ENCODE results near the gene OGT. TPM values are rescaled to one million over a fixed set of nuclear protein-coding genes. Genes with fewer than 3 reads are reported as not detected.
"Not testable (repeated sequence)": the region's sequence is repeated elsewhere in the genome, so short reads cannot be mapped to it uniquely, and the experiment has no call there.

Gene OGT
- total RNA-seq, 1 donor = 200 TPM

- no peaks in the 10 kb centered on the region for H3K4me1 ChIP-seq (ENCODE audit: insufficient read depth, low read length)
- H3K9me3 ChIP-seq (ENCODE audit: low read depth, low read length) = no peaks in the 10 kb centered on the region
- H3K4me3 ChIP-seq (ENCODE audit: insufficient read depth, low read length) = no peak overlapping the region
- no peaks in the 10 kb centered on the region for H3K79me2 ChIP-seq (ENCODE audit: insufficient read depth, low read length)
- no peak overlapping the region for H3K4me2 ChIP-seq (ENCODE audit: insufficient read depth, low read length)
- no peak overlapping the region for H3K27ac ChIP-seq (ENCODE audit: low read depth, low read length)
- H4K20me1 ChIP-seq (ENCODE audit: insufficient read depth, low read length) = peaks cover 9% of the 10 kb centered on the region
- no peak for DNase-seq (ENCODE audit: insufficient read length, low spot score, missing footprints)
- no peaks in the 10 kb centered on the region for H3K27me3 ChIP-seq (ENCODE audit: insufficient read depth, low read length)
- no peak overlapping the region for H2AFZ ChIP-seq (ENCODE audit: low read length)
- no peak for TF ChIP-seq CTCF (IDR thresholded peaks at IDR 0.05; ENCODE audit: extremely low read depth, low read depth, low read length)
- peaks cover 68% of the 10 kb centered on the region for H3K36me3 ChIP-seq (ENCODE audit: insufficient read depth, low read length)
Measured at GRCh38 chrX:71563921-71564320, 31.0 kb downstream of the OGT start.

- DNase-seq (ENCODE audit: insufficient read length, low spot score, missing footprints) = no peak
- Histone ChIP-seq H3K27ac (ENCODE audit: low read depth, low read length) (no peak overlapping the region), H3K4me1 (ENCODE audit: insufficient read depth, low read length) (no peaks in the 10 kb centered on the region), H2AFZ (ENCODE audit: low read length) (no peak overlapping the region), H3K4me3 (ENCODE audit: insufficient read depth, low read length) (no peak overlapping the region), H3K79me2 (ENCODE audit: insufficient read depth, low read length) (no peaks in the 10 kb centered on the region), H4K20me1 (ENCODE audit: insufficient read depth, low read length) (peaks cover 9% of the 10 kb centered on the region), H3K36me3 (ENCODE audit: insufficient read depth, low read length) (peaks cover 54% of the 10 kb centered on the region), H3K9me3 (ENCODE audit: low read depth, low read length) (no peaks in the 10 kb centered on the region), H3K27me3 (ENCODE audit: insufficient read depth, low read length) (no peaks in the 10 kb centered on the region), H3K4me2 (ENCODE audit: insufficient read depth, low read length) (no peak overlapping the region)
- TF ChIP-seq CTCF (IDR thresholded peaks at IDR 0.05; ENCODE audit: extremely low read depth, low read depth, low read length) = no peak
Measured at GRCh38 chrX:71565474-71566041, 32.7 kb downstream of the OGT start.

- not testable (repeated sequence) for H3K4me2 ChIP-seq (ENCODE audit: insufficient read depth, low read length); H3K9me3 ChIP-seq (ENCODE audit: low read depth, low read length); DNase-seq (ENCODE audit: insufficient read length, low spot score, missing footprints); H2AFZ ChIP-seq (ENCODE audit: low read length); H3K4me3 ChIP-seq (ENCODE audit: insufficient read depth, low read length); H3K27me3 ChIP-seq (ENCODE audit: insufficient read depth, low read length); H3K4me1 ChIP-seq (ENCODE audit: insufficient read depth, low read length); H3K79me2 ChIP-seq (ENCODE audit: insufficient read depth, low read length); H4K20me1 ChIP-seq (ENCODE audit: insufficient read depth, low read length); H3K27ac ChIP-seq (ENCODE audit: low read depth, low read length)
- peaks cover 40% of the 10 kb centered on the region for H3K36me3 ChIP-seq (ENCODE audit: insufficient read depth, low read length)
Measured at GRCh38 chrX:71571390-71571789, 38.5 kb downstream of the OGT start.

GRCh38 chrX:71573590-71573989 is 40.7 kb downstream of the OGT start:
- peaks cover 29% of the 10 kb centered on the region for H3K36me3 ChIP-seq (ENCODE audit: insufficient read depth, low read length)
- H3K27ac ChIP-seq (ENCODE audit: low read depth, low read length) = no peak overlapping the region
- H3K4me2 ChIP-seq (ENCODE audit: insufficient read depth, low read length) = no peak overlapping the region
- H3K4me3 ChIP-seq (ENCODE audit: insufficient read depth, low read length) = no peak overlapping the region
- H3K79me2 ChIP-seq (ENCODE audit: insufficient read depth, low read length) = peaks cover 2% of the 10 kb centered on the region
- H3K27me3 ChIP-seq (ENCODE audit: insufficient read depth, low read length) = no peaks in the 10 kb centered on the region
- H3K9me3 ChIP-seq (ENCODE audit: low read depth, low read length) = no peaks in the 10 kb centered on the region
- no peaks in the 10 kb centered on the region for H3K4me1 ChIP-seq (ENCODE audit: insufficient read depth, low read length)
- TF ChIP-seq CTCF (IDR thresholded peaks at IDR 0.05; ENCODE audit: extremely low read depth, low read depth, low read length) = no peak
- no peak overlapping the region for H2AFZ ChIP-seq (ENCODE audit: low read length)
- DNase-seq (ENCODE audit: insufficient read length, low spot score, missing footprints) = no peak
- H4K20me1 ChIP-seq (ENCODE audit: insufficient read depth, low read length) = no peaks in the 10 kb centered on the region
